Astrocyte (in vitro differentiated cells and primary cell): ENCODE data around the gene C12orf57.

Experiments used
- EZH2 ChIP-seq: IDR thresholded peaks from 2 replicates; pipeline ENCODE4 v1.6.1; 2012; ENCODE audit warnings: mild to moderate bottlenecking, low read length, inconsistent platforms; ENCODE audit not compliant: insufficient read depth
- TF ChIP-seq, protein P1 (sequence below): IDR thresholded peaks from 2 replicates; pipeline ENCODE4 v1.5.1; 2011; ENCODE audit warnings: low read depth, mild to moderate bottlenecking, inconsistent platforms, low read length, moderate library complexity; ENCODE audit not compliant: insufficient read depth

DNA sequence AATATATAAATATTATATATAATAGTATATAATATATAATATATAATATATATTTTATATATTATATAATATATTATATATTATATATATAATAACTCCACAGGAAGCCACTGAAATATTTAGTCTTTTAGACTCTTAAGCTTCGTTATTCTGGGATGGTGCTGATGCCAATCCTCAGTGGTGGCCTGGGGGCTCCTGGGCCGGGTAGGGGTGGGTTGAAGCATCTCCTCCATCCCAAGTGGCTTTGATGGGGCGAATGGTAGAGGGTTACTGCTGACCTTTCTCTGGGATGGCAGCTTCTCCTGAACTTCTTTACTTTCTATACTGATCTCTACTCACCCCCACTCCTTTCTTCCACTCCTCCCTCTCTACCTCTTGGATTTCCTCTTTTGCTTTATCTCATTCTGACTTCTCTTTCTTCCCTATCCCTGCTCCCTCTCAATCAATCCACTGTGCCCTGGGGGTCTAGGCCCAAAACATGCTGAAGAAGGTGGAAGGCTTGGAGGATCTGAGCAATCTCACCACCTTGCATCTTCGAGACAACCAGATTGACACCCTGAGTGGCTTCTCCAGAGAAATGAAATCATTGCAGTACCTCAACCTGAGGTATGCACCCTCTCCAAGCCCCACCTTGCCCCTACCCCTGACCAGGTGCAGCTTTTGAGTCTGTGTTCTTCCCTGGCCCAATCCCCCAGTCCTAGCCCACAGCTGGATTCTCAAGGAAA lies 34.2 kb upstream of the C12orf57 start:
- TF ChIP-seq, protein P1, sequence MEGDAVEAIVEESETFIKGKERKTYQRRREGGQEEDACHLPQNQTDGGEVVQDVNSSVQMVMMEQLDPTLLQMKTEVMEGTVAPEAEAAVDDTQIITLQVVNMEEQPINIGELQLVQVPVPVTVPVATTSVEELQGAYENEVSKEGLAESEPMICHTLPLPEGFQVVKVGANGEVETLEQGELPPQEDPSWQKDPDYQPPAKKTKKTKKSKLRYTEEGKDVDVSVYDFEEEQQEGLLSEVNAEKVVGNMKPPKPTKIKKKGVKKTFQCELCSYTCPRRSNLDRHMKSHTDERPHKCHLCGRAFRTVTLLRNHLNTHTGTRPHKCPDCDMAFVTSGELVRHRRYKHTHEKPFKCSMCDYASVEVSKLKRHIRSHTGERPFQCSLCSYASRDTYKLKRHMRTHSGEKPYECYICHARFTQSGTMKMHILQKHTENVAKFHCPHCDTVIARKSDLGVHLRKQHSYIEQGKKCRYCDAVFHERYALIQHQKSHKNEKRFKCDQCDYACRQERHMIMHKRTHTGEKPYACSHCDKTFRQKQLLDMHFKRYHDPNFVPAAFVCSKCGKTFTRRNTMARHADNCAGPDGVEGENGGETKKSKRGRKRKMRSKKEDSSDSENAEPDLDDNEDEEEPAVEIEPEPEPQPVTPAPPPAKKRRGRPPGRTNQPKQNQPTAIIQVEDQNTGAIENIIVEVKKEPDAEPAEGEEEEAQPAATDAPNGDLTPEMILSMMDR = no peak
- no peak for TF ChIP-seq EZH2
